Measurements from ENCODE around the gene INHBC.

GRCh38 chr12:57415088-57415487 lies 19.5 kb upstream of the INHBC start:
- TF ChIP-seq POLR2A (IDR thresholded peaks at IDR 0.05; ENCODE audit: low read length) (no peak), GATA1 (IDR thresholded peaks at IDR 0.05; ENCODE audit: low read depth, low read length) (no peak)

Data from erythroblast (primary cell).